Measurements from ENCODE around the gene DYNC1I2.
A peak's percentile ranks its signal among the peaks of the same experiment; 100 is the strongest.

DNA sequence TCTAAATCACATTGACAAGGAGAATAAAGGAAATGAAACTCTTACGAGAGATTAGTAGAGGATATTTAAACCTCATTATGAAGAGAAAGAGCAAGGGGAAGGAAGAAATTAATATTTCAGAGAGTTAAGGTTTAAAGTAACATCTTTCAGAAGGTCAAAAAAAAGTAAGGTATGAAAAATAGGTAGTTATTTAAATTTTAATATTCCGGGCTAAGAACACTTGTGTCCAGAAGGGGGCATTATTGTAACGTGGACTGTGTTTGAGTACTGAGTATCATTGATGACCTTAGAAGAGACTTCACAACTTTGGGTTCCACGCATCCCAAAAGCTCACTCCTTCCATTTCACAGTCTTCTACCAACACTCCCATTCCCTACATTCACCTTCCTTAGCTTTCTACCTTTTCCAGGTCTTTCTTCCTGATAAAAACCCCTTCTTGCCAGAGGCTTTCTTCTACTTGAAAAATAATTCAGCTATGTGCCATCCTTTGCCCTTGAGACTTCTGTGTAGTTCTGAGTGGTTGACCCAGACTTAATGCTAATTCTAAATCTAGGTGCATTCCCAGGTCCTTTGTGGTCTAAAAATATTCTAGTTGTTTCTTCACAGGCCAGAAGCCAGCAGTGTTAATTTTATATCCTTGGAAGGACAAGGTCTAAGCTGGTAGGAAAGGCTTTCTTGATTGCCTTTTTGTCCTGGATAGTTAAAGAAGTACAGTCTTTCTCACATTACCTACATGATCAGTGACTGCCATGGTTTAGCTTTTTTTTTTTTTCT lies 16.5 kb downstream of the DYNC1I2 start:
- TF ChIP-seq, protein P1, sequence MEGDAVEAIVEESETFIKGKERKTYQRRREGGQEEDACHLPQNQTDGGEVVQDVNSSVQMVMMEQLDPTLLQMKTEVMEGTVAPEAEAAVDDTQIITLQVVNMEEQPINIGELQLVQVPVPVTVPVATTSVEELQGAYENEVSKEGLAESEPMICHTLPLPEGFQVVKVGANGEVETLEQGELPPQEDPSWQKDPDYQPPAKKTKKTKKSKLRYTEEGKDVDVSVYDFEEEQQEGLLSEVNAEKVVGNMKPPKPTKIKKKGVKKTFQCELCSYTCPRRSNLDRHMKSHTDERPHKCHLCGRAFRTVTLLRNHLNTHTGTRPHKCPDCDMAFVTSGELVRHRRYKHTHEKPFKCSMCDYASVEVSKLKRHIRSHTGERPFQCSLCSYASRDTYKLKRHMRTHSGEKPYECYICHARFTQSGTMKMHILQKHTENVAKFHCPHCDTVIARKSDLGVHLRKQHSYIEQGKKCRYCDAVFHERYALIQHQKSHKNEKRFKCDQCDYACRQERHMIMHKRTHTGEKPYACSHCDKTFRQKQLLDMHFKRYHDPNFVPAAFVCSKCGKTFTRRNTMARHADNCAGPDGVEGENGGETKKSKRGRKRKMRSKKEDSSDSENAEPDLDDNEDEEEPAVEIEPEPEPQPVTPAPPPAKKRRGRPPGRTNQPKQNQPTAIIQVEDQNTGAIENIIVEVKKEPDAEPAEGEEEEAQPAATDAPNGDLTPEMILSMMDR (IDR thresholded peaks at IDR 0.05 in 4 of 5, conservative IDR thresholded peaks at IDR 0.05 in 1 of 5), result peak in 4 of 5 experiments; percentile 10 to 49 (median 28)
- no peak for TF ChIP-seq POLR2A (IDR thresholded peaks at IDR 0.05)
